GM12878 (cell line): ENCODE results near the gene BRME1. TPM values are rescaled to one million over a fixed set of nuclear protein-coding genes. Genes with fewer than 3 reads are reported as not detected.

Experiments used
- BHLHE40 ChIP-seq, 2 experiments: fragments of 450-650 bp in 1 of 2; IDR thresholded peaks; 2 replicates each; pipeline ENCODE4 v1.6.1; 2011 to 2017; ENCODE audit warnings: low read depth in 2 of 2, borderline replicate concordance in 1 of 2, improper control_type of control experiment in 1 of 2, low read length in 1 of 2, mild to moderate bottlenecking in 1 of 2
- BRCA1 ChIP-seq: IDR thresholded peaks from 2 replicates; pipeline ENCODE4 v1.6.1; 2011; ENCODE audit warnings: low read depth, low read length, improper control_type of control experiment
- CEBPB ChIP-seq, 2 experiments: fragments of 150-350 bp in 1 of 2; IDR thresholded peaks; 2 replicates each; pipeline ENCODE4 v1.6.1; 2012 to 2014; ENCODE audit warnings: low read depth in 2 of 2, low read length in 2 of 2, borderline replicate concordance in 1 of 2, inconsistent platforms in 1 of 2
- CHD2 ChIP-seq: IDR thresholded peaks from 2 replicates; pipeline ENCODE4 v1.6.1; 2011; ENCODE audit warnings: low read depth, low read length, improper control_type of control experiment, borderline replicate concordance
- IKZF1 ChIP-seq: fragments of 450-650 bp; conservative IDR thresholded peaks from 2 replicates; pipeline ENCODE4 v1.6.1; 2017; ENCODE audit warnings: antibody characterized with exemption, mild to moderate bottlenecking
- MEF2A ChIP-seq: IDR thresholded peaks from 2 replicates; pipeline ENCODE4 v1.6.1; 2011; ENCODE audit warnings: low read depth, mild to moderate bottlenecking, low read length, moderate library complexity; ENCODE audit not compliant: insufficient read depth
- RUNX3 ChIP-seq: IDR thresholded peaks from 2 replicates; pipeline ENCODE4 v1.6.1; 2012; ENCODE audit warnings: low read length, inconsistent platforms
- SMC3 ChIP-seq: IDR thresholded peaks from 2 replicates; pipeline ENCODE4 v1.6.1; 2011; ENCODE audit warnings: low read length, improper control_type of control experiment, borderline replicate concordance
- SREBF2 ChIP-seq: IDR thresholded peaks from 2 replicates; pipeline ENCODE4 v1.6.1; 2012; ENCODE audit warnings: mild to moderate bottlenecking, low read length
- TCF12 ChIP-seq: IDR thresholded peaks from 2 replicates; pipeline ENCODE4 v1.6.1; 2011; ENCODE audit warnings: low read depth, mild to moderate bottlenecking, low read length
- ZZZ3 ChIP-seq: IDR thresholded peaks from 2 replicates; pipeline ENCODE4 v1.6.1; 2011; ENCODE audit warnings: low read depth; ENCODE audit not compliant: control insufficient read depth, insufficient read length
- polyA plus RNA-seq, 11 experiments: library from polyadenylated mRNA; depleted of rRNA in 4 of 11; unstranded in 6 of 11; stranded (reverse) in 5 of 11; fragments of >200 nt; fragmentation: Nextera tagmentation in 4 of 11; fragmentation: Illumina TruSeq in 1 of 11; extraction: Ambion mirVana in 4 of 11; extraction: Trizol in 1 of 11; gene quantifications; 1 replicate in 1 of 11; 2 replicates in 10 of 11; pipeline versions ENCODE4 v1.2.1 to v1.2.3, GENCODE V29; 2011 to 2016; ENCODE audit warnings: inconsistent platforms in 2 of 11, missing spikeins in 2 of 11, low read depth in 1 of 11
- total RNA-seq, 4 experiments: library from RNA; depleted of rRNA in 3 of 4; stranded (reverse); fragments of >200 nt in 3 of 4; fragmentation: Illumina TruSeq in 1 of 4; extraction: Trizol in 1 of 4; gene quantifications; 2 replicates each; pipeline versions ENCODE4 v1.2.1 to v1.2.3, GENCODE V29; 2013 to 2021
- TF ChIP-seq, protein P1 (sequence below): IDR thresholded peaks from 2 replicates; pipeline ENCODE4 v1.6.1; 2012; ENCODE audit warnings: improper control_type of control experiment, low read depth, low read length; ENCODE audit not compliant: insufficient replicate concordance

The BRME1 gene
- total and polyA plus RNA-seq, 10 of the 15 experiments (the other 5 are each of a cell fraction or from before 2014, with no cell fraction given) = 0.07 to 2.2 (median 1.1) TPM; not detected in 1

DNA sequence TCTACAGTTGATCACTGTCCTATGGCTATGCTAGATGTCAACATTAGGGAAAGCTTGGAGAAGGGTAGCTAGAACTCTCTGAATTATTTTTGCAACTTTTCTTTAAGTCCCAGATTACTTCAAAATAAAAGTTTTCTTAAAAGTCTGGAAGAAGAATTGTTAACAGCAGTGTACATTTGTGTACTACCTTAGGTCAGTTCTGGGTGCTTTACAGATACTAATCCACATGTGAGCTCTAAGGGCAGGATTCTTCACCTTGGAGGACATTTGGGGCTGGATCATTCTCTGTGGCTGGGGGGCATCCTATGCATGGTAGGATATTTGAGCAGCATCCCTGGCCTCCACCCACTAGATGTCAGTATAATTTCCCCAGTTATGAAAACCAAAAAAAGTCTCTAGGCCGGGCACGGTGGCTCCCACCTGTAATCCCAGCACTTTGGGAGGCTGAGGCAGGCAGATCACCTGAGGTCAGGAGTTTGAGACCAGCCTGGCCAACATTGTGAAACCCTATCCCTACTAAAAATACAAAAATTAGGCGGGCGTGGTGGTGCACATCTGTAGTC lies 2.8 kb downstream of the BRME1 start (continued):
- TF ChIP-seq, protein P1, sequence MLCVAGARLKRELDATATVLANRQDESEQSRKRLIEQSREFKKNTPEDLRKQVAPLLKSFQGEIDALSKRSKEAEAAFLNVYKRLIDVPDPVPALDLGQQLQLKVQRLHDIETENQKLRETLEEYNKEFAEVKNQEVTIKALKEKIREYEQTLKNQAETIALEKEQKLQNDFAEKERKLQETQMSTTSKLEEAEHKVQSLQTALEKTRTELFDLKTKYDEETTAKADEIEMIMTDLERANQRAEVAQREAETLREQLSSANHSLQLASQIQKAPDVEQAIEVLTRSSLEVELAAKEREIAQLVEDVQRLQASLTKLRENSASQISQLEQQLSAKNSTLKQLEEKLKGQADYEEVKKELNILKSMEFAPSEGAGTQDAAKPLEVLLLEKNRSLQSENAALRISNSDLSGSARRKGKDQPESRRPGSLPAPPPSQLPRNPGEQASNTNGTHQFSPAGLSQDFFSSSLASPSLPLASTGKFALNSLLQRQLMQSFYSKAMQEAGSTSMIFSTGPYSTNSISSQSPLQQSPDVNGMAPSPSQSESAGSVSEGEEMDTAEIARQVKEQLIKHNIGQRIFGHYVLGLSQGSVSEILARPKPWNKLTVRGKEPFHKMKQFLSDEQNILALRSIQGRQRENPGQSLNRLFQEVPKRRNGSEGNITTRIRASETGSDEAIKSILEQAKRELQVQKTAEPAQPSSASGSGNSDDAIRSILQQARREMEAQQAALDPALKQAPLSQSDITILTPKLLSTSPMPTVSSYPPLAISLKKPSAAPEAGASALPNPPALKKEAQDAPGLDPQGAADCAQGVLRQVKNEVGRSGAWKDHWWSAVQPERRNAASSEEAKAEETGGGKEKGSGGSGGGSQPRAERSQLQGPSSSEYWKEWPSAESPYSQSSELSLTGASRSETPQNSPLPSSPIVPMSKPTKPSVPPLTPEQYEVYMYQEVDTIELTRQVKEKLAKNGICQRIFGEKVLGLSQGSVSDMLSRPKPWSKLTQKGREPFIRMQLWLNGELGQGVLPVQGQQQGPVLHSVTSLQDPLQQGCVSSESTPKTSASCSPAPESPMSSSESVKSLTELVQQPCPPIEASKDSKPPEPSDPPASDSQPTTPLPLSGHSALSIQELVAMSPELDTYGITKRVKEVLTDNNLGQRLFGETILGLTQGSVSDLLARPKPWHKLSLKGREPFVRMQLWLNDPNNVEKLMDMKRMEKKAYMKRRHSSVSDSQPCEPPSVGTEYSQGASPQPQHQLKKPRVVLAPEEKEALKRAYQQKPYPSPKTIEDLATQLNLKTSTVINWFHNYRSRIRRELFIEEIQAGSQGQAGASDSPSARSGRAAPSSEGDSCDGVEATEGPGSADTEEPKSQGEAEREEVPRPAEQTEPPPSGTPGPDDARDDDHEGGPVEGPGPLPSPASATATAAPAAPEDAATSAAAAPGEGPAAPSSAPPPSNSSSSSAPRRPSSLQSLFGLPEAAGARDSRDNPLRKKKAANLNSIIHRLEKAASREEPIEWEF = no peak
- no peak for TF ChIP-seq CEBPB (IDR thresholded peaks at IDR 0.05; ENCODE audit: borderline replicate concordance in 1 of 2, low read depth in 2 of 2, low read length in 2 of 2)
- TF ChIP-seq BHLHE40 (IDR thresholded peaks at IDR 0.05; ENCODE audit: borderline replicate concordance in 1 of 2, low read depth in 2 of 2, low read length in 1 of 2) = no peak
- TF ChIP-seq SMC3 = no peak
- no peak for TF ChIP-seq ZZZ3
- TF ChIP-seq BRCA1 = no peak
- TF ChIP-seq TCF12 = no peak
- TF ChIP-seq SREBF2 = no peak
- no peak for TF ChIP-seq CHD2
- no peak for TF ChIP-seq MEF2A
- TF ChIP-seq IKZF1 = 0 out of 2 replicates have a peak, but pooled peaks have one; percentile 18
- no peak for TF ChIP-seq RUNX3
